GM12878 (cell line): ENCODE results near the gene EME2. TPM values are rescaled to one million over a fixed set of nuclear protein-coding genes. Genes with fewer than 3 reads are reported as not detected.

Source experiments
- ATAC-seq: fragments of 200-7000 bp; cut with Tn5 transposase; 3 replicates; pipeline ENCODE4 v1.9.1; 2020; ENCODE audit warnings: mild to moderate bottlenecking, moderate library complexity
- BruUV-seq: library from RNA; stranded (reverse); fragments of 400-500 nt; replicated peaks from 2 replicates; lab custom pipeline; 2021; lab: Mats Ljungman, UMichigan
- CTCF ChIA-PET: fragments of 300-600 bp; sonication (Branson Sonifier 250); formaldehyde crosslinking; extraction: SDS; loops from one replicate; lab custom pipeline; 2021; ENCODE audit warnings: inconsistent platforms; lab: Yijun Ruan, JAX
- POLR2A ChIA-PET: fragments of 350-600 bp; formaldehyde crosslinking; extraction: SDS; loops from one replicate; lab custom pipeline; 2021; ENCODE audit warnings: inconsistent platforms; lab: Charles Lee
- RAD21 ChIA-PET: fragments of 300-600 bp; sonication (Branson Sonifier 250); formaldehyde crosslinking; loops from one replicate; lab custom pipeline; 2023; ENCODE audit warnings: antibody characterized with exemption; ENCODE audit not compliant: unreplicated experiment; lab: Charles Lee
- SMC1A ChIA-PET: fragments of 300-600 bp; sonication (Branson Sonifier 250); formaldehyde crosslinking; loops from one replicate; lab custom pipeline; 2023; ENCODE audit not compliant: unreplicated experiment, uncharacterized antibody; lab: Charles Lee
- DNase-seq: peaks from one replicate; pipeline ENCODE4 v3.0.0-alpha.2; 2011; ENCODE audit warnings: low read depth, low spot score
- FAIRE-seq: peaks from 3 replicates; lab custom pipeline; 2011; peaks lifted over from hg19 to GRCh38; lab: Jason Lieb, UNC
- H2AFZ ChIP-seq: 2 replicates; pipeline ENCODE4 v1.6.0; 2011; ENCODE audit warnings: low read depth, low read length, control low read depth; ENCODE audit not compliant: control insufficient read depth
- H3K27ac ChIP-seq: 2 replicates; pipeline ENCODE4 v1.5.1; 2011; ENCODE audit warnings: control low read depth; ENCODE audit not compliant: control insufficient read depth, insufficient read depth
- H3K27me3 ChIP-seq, 2 experiments: replicated peaks in 1 of 2; 2 replicates each; pipeline versions ENCODE4 v1.6.0 to v1.6.1; 2011; ENCODE audit warnings: low read length in 1 of 2; ENCODE audit not compliant: control insufficient read depth in 2 of 2, insufficient read depth in 2 of 2
- H3K36me3 ChIP-seq, 2 experiments: 2 replicates each; pipeline ENCODE4 v1.5.1; 2011; ENCODE audit warnings: low read length in 1 of 2; ENCODE audit not compliant: control insufficient read depth in 2 of 2, insufficient read depth in 2 of 2
- H3K4me1 ChIP-seq: 2 replicates; pipeline ENCODE4 v1.6.1; 2011; ENCODE audit warnings: mild to moderate bottlenecking, low read length, moderate library complexity, mixed read lengths; ENCODE audit not compliant: control insufficient read depth, insufficient read depth
- H3K4me2 ChIP-seq: 2 replicates; pipeline ENCODE4 v1.6.0; 2011; ENCODE audit warnings: control low read depth; ENCODE audit not compliant: control insufficient read depth, insufficient read depth
- H3K4me3 ChIP-seq: fragments of 200-600 bp; sonication (generic); 2 replicates; pipeline ENCODE4 v1.5.1; 2016
- H3K79me2 ChIP-seq: 2 replicates; pipeline ENCODE4 v1.6.0; 2011; ENCODE audit warnings: low read length; ENCODE audit not compliant: control insufficient read depth, insufficient read depth
- H3K9ac ChIP-seq: 2 replicates; pipeline ENCODE4 v1.8.0; 2011; ENCODE audit warnings: low read length, control low read depth, mixed read lengths; ENCODE audit not compliant: control insufficient read depth, insufficient read depth
- H3K9me3 ChIP-seq: replicated peaks from 3 replicates; pipeline ENCODE4 v1.5.1; 2011; ENCODE audit warnings: mild to moderate bottlenecking, low read length; ENCODE audit not compliant: control insufficient read depth, insufficient read depth
- H4K20me1 ChIP-seq: 2 replicates; pipeline ENCODE4 v1.6.0; 2011; ENCODE audit not compliant: control insufficient read depth, insufficient read depth
- CBFB ChIP-seq: IDR thresholded peaks from 2 replicates; pipeline ENCODE4 v1.6.1; 2016; ENCODE audit warnings: antibody characterized with exemption, low read depth
- DPF2 ChIP-seq: fragments of 450-650 bp; IDR thresholded peaks from 2 replicates; pipeline ENCODE4 v1.6.1; 2017; ENCODE audit warnings: mild to moderate bottlenecking
- EED ChIP-seq: sonication (generic); IDR thresholded peaks from 2 replicates; pipeline ENCODE4 v1.6.1; 2016; ENCODE audit warnings: antibody characterized with exemption, low read depth
- HDGF ChIP-seq: fragments of 450-650 bp; IDR thresholded peaks from 2 replicates; pipeline ENCODE4 v1.6.1; 2016; ENCODE audit warnings: antibody characterized with exemption
- JUNB ChIP-seq: IDR thresholded peaks from 2 replicates; pipeline ENCODE4 v1.6.1; 2016; ENCODE audit warnings: antibody characterized with exemption, mild to moderate bottlenecking
- NFYA ChIP-seq: IDR thresholded peaks from 2 replicates; pipeline ENCODE4 v1.6.1; 2011; ENCODE audit warnings: low read depth, mild to moderate bottlenecking, low read length, improper control_type of control experiment, borderline replicate concordance
- NR2F1 ChIP-seq: fragments of 450-650 bp; conservative IDR thresholded peaks from 2 replicates; pipeline ENCODE4 v1.6.1; 2017; ENCODE audit warnings: mild to moderate bottlenecking
- RAD21 ChIP-seq: IDR thresholded peaks from 2 replicates; pipeline ENCODE4 v1.6.1; 2011; ENCODE audit warnings: mild to moderate bottlenecking, low read depth, low read length, moderate library complexity; ENCODE audit not compliant: insufficient read depth
- RELA ChIP-seq: fragments of 450-650 bp; IDR thresholded peaks from 2 replicates; pipeline ENCODE4 v1.8.0; 2014; ENCODE audit warnings: borderline replicate concordance; ENCODE audit not compliant: partially characterized antibody
- SP1 ChIP-seq: IDR thresholded peaks from one replicate; pipeline ENCODE4 v1.6.1; 2011; ENCODE audit warnings: low read depth, low read length
- YY1 ChIP-seq: IDR thresholded peaks from 2 replicates; pipeline ENCODE4 v1.6.1; 2011; ENCODE audit warnings: low read depth, mild to moderate bottlenecking, low read length
- ZNF207 ChIP-seq: fragments of 450-650 bp; IDR thresholded peaks from 2 replicates; pipeline ENCODE4 v1.6.1; 2014; ENCODE audit warnings: antibody characterized with exemption, mild to moderate bottlenecking, borderline replicate concordance
- ZZZ3 ChIP-seq: IDR thresholded peaks from 2 replicates; pipeline ENCODE4 v1.6.1; 2011; ENCODE audit warnings: low read depth; ENCODE audit not compliant: control insufficient read depth, insufficient read length
- WGBS: methylation state at CpG from one replicate; pipeline ENCODE4 v1.1.6; 2016; ENCODE audit warnings: low lambda C conversion rate; ENCODE audit not compliant: insufficient replicate concordance, insufficient coverage; ENCODE audit errors: missing lambda C conversion rate; 5-methylcytosine and 5-hydroxymethylcytosine counted together
- in situ Hi-C: fragments of 300-500 bp; cut with MboI; formaldehyde crosslinking; loops from 9 replicates; pipeline ENCODE4 v1.14.3; 2018; ENCODE audit warnings: mixed read lengths
- intact Hi-C: fragments of 100-400 bp; cut with micrococcal nuclease; formaldehyde crosslinking; loops from one replicate; pipeline ENCODE4 v1.14.2; 2022; ENCODE audit not compliant: unreplicated experiment
- polyA plus RNA-seq, 11 experiments: library from polyadenylated mRNA; depleted of rRNA in 4 of 11; unstranded in 6 of 11; stranded (reverse) in 5 of 11; fragments of >200 nt; fragmentation: Nextera tagmentation in 4 of 11; fragmentation: Illumina TruSeq in 1 of 11; extraction: Ambion mirVana in 4 of 11; extraction: Trizol in 1 of 11; gene quantifications; 1 replicate in 1 of 11; 2 replicates in 10 of 11; pipeline versions ENCODE4 v1.2.1 to v1.2.3, GENCODE V29; 2011 to 2016; ENCODE audit warnings: inconsistent platforms in 2 of 11, missing spikeins in 2 of 11, low read depth in 1 of 11
- total RNA-seq, 4 experiments: library from RNA; depleted of rRNA in 3 of 4; stranded (reverse); fragments of >200 nt in 3 of 4; fragmentation: Illumina TruSeq in 1 of 4; extraction: Trizol in 1 of 4; gene quantifications; 2 replicates each; pipeline versions ENCODE4 v1.2.1 to v1.2.3, GENCODE V29; 2013 to 2021
- TF ChIP-seq, protein P1 (sequence below): fragments of 450-650 bp; IDR thresholded peaks from 2 replicates; pipeline ENCODE4 v1.6.1; 2014; ENCODE audit warnings: mild to moderate bottlenecking
- TF ChIP-seq, protein P2 (sequence below): fragments of 450-650 bp; IDR thresholded peaks from 2 replicates; pipeline ENCODE4 v1.6.1; 2017; ENCODE audit warnings: mild to moderate bottlenecking, moderate library complexity

Gene EME2
- total and polyA plus RNA-seq, 10 of the 15 experiments (the other 5 are each of a cell fraction or from before 2014, with no cell fraction given), result 0.29 to 16.9 (median 4.1) TPM

DNA sequence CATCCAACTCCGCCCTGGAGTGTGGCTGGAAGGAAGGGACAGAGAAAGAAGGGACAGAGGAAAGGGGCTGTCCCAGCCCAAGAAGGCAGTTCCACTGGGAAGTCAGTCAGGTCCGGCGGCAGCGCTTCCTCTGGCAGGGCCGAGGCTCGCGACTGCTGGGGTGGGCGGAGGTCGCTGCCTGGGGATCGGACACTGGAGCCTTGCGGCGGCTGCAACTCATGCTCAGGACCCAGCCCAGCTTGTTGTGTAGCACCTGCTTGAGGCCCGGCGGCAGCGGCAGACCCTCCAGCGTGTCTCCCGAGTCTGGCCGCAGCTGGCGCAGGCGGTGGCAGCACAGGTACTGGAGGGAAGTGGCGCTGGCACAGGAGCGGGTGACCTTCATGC lies 4.4 kb downstream of the EME2 start:
- peaks cover 28% of the 10 kb centered on the region for H3K79me2 ChIP-seq
- WGBS, result 95% methylated on average over 22 of the region's 22 CpGs
- ChIA-PET POLR2A (interaction anchor here (0.5 kb wide), 1 partner anchor 72 kb away, joined by 3 read pairs; no protein-coding TSS in a partner anchor), SMC1A (no interaction called here), RAD21 (no interaction called here), CTCF (no interaction called here)
- no peak overlapping the region for H3K27ac ChIP-seq
- ATAC-seq (no peak), FAIRE-seq (no peak), DNase-seq (no peak)
- H3K9ac ChIP-seq, result no peak overlapping the region
- H3K4me3 ChIP-seq, result no peak overlapping the region
- intact Hi-C loops, result no loop called here
- H3K27me3 ChIP-seq, result no peaks in the 10 kb centered on the region
- no peaks in the 10 kb centered on the region for H3K9me3 ChIP-seq
- H3K4me1 ChIP-seq, result peaks cover 17% of the 10 kb centered on the region
- peaks cover 3 to 8% of the 10 kb centered on the region in 2 experiments; a peak in 3 of 4 replicates for H3K36me3 ChIP-seq
- no peak overlapping the region for H3K4me2 ChIP-seq
- H4K20me1 ChIP-seq, result no peaks in the 10 kb centered on the region
- BruUV-seq, result no TSS peak
- no peak overlapping the region for H2AFZ ChIP-seq
- in situ Hi-C loops, result no loop called here
- TF ChIP-seq, protein P1, sequence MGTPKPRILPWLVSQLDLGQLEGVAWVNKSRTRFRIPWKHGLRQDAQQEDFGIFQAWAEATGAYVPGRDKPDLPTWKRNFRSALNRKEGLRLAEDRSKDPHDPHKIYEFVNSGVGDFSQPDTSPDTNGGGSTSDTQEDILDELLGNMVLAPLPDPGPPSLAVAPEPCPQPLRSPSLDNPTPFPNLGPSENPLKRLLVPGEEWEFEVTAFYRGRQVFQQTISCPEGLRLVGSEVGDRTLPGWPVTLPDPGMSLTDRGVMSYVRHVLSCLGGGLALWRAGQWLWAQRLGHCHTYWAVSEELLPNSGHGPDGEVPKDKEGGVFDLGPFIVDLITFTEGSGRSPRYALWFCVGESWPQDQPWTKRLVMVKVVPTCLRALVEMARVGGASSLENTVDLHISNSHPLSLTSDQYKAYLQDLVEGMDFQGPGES, result no peak
- TF ChIP-seq NFYA, result no peak
- no peak for TF ChIP-seq ZNF207
- no peak for TF ChIP-seq RAD21
- no peak for TF ChIP-seq NR2F1
- TF ChIP-seq EED, result no peak
- no peak for TF ChIP-seq RELA
- TF ChIP-seq ZZZ3, result no peak
- TF ChIP-seq JUNB, result no peak
- TF ChIP-seq HDGF, result no peak
- no peak for TF ChIP-seq DPF2
- TF ChIP-seq SP1, result no peak
- TF ChIP-seq YY1, result no peak
- TF ChIP-seq, protein P2, sequence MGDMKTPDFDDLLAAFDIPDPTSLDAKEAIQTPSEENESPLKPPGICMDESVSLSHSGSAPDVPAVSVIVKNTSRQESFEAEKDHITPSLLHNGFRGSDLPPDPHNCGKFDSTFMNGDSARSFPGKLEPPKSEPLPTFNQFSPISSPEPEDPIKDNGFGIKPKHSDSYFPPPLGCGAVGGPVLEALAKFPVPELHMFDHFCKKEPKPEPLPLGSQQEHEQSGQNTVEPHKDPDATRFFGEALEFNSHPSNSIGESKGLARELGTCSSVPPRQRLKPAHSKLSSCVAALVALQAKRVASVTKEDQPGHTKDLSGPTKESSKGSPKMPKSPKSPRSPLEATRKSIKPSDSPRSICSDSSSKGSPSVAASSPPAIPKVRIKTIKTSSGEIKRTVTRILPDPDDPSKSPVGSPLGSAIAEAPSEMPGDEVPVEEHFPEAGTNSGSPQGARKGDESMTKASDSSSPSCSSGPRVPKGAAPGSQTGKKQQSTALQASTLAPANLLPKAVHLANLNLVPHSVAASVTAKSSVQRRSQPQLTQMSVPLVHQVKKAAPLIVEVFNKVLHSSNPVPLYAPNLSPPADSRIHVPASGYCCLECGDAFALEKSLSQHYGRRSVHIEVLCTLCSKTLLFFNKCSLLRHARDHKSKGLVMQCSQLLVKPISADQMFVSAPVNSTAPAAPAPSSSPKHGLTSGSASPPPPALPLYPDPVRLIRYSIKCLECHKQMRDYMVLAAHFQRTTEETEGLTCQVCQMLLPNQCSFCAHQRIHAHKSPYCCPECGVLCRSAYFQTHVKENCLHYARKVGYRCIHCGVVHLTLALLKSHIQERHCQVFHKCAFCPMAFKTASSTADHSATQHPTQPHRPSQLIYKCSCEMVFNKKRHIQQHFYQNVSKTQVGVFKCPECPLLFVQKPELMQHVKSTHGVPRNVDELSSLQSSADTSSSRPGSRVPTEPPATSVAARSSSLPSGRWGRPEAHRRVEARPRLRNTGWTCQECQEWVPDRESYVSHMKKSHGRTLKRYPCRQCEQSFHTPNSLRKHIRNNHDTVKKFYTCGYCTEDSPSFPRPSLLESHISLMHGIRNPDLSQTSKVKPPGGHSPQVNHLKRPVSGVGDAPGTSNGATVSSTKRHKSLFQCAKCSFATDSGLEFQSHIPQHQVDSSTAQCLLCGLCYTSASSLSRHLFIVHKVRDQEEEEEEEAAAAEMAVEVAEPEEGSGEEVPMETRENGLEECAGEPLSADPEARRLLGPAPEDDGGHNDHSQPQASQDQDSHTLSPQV, result no peak
- no peak for TF ChIP-seq CBFB
